GM21576 (cell line): ENCODE data around the gene IP6K1.
"Not testable (repeated sequence)": the region's sequence is repeated elsewhere in the genome, so short reads cannot be mapped to it uniquely, and the experiment has no call there.

ENCODE experiments used
- ATAC-seq: cut with Tn5 transposase; IDR thresholded peaks from one replicate; pipeline ENCODE4 v1.9.1; 2021; ENCODE audit warnings: mild to moderate bottlenecking, moderate library complexity; ENCODE audit not compliant: unreplicated experiment

Gene IP6K1

DNA sequence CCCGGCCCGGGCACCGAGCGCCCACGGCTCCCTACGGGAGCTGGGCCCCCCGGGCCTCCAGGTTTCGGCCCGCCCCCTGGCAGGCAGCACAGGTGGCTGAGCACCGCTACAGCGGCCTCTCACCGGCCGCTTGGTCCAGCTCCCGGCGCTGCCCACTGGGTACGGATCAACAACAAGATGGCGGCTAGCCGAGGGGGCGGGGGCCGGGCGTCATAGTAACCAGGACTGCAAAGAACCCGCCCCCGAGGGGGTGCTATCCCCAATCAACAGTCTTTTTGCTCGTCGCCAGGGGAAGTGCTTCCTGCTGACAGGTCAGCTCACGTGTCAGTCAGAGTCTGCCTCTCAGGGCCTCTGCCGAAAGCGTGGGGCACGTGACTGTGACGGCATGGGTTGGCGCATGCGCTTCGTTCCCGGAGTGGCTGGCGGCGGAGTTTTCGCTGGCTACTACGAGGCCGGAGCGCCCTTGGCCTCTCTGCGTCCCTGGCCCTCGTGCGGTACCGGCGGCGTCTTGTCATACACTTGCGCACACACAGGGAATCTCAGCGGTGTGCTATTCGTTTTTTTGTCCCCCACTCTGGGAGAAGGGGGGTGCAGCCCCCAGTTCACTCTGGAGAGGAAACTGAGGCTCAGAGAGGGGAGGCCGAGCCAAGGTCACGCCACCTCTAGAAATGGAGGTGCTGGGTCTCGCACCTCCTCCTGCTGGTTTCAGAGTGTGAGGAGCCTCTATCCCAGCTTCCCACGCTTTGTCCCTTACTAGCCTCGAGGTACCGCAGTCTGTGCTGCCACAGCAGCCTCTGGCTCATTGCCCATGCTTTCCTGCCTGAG, at the start of gene IP6K1:
Gene IP6K1 (minus strand): TSS at position 186 of the 825 bp plus-strand sequence. CDS start 38,502 bp downstream, outside the sequence.
- ATAC-seq = peak; percentile 98

DNA sequence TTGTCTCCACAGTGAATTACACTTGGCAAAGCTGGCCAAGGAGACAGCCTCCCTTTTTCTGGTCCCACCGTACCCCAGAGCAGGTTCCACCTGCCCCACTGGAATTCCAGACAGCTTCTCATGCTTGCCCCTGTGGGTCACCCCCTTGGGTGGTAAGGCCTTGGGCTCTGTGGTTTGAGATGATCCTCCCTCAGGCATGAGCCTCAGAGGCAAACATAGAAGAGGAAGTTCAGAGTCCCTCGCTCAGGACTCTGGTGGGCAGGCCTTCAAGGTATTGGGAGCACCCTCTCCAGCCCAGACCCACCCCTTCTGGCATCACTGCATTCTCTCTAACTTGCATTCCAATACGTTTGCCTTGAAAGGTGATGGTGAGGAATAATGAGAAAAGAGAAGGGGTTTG, 45.0 kb upstream of the IP6K1 start:
- ATAC-seq = no peak

DNA sequence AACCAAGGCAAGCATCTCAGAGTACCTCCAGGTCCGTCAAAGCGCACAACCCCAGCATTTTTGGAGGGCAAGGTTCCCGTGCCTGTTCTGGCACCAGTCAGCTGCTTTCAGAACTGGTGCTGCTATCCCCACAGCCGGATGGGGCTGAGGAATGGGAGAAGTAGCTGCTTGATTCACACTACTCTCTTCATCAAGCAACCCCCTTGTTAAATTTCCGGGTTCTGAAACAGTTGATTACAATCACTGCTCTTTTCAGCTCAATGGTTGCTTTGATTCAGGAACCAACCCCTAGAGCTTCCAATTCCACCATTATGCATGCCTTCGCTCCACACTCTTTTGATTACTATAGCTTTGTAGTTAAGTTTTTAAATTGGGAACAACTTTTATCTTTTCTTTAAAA, 39.7 kb upstream of the IP6K1 start:
- ATAC-seq = no peak

DNA sequence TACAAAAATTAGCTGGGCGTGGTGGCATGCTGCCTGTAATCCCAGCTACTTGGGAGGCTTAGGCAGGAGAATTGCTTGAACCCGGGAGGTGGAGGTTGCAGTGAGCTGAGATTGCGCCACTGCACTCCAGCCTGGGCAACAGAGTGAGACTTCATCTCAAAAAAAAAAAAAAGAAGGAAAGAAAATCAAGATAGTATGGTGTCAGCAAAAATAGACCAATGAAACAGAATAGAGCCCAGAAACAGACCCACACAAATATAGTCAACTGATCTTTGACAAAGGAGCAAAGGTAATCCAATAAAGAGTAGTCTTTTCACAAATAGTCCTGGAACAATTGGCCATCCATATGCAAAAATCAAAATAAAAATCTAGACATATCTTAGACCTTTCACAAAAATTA, 36.8 kb upstream of the IP6K1 start:
- ATAC-seq = not testable (repeated sequence)

DNA sequence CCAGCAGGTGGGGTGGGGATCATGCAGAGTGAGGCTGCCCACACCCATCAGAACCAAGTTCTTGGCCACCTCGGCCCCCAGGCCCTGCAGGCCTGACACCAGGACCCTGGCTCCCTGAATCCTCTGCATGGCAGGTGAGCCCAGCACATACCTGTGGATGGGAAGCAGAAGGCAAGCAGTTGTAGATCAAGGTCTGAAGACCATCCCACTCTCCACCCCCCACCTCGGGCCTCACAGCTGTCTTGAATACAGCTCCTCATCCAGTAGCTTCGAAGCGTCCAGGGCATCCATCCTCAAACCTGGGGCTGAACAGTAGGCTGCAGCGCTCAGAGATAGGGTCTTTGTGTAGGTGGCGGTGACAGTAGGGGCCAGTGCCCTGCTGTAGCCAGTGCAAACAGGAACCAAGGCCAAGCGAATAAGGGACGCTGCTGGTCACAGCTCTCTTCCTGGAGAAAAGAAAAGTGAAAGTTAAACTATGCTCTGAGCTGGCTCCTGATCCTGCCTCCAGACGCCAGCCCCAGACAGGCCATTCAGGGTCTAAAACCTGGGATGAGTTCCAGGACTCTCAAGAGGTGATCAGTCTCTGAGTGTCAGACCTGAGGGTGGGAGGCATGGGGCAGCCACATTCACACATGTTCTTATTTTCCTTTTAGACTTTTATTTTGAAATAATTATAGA, 27.3 kb upstream of the IP6K1 start, which contains the start of gene UBA7:
Gene UBA7 (minus strand): TSS at position 457 of the 678 bp plus-strand sequence. CDS start 166 bp downstream, at position 291.
- ATAC-seq = peak; percentile 78

DNA sequence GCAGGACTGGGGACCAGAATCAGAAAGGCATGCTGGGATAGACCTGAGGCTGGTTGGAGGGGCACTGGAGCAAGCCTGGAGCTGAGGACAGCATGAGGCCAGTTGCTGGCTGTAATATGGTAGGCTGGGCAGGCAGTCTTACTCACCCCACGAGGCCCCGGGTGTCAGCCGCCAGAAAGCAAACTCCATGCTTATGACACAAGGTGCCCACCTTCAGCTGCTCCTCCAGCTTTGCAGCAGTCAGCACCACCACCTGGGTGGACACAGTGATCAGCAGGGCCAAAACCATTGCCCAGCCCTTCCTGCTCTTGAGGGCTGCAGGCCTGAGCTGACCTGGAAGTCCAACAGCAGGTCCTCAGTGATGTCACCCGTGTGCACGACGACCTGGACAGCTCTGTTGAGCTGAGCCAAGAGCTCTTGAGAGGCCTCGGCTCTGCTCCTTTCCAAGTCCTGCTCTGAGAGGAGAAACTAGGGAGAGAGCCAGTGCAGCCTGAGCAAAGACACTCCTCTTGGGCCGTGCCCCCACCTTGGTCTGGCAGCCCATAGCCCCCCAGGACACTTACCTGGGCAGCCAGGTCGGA, 26.7 kb upstream of the IP6K1 start:
- no peak for ATAC-seq

DNA sequence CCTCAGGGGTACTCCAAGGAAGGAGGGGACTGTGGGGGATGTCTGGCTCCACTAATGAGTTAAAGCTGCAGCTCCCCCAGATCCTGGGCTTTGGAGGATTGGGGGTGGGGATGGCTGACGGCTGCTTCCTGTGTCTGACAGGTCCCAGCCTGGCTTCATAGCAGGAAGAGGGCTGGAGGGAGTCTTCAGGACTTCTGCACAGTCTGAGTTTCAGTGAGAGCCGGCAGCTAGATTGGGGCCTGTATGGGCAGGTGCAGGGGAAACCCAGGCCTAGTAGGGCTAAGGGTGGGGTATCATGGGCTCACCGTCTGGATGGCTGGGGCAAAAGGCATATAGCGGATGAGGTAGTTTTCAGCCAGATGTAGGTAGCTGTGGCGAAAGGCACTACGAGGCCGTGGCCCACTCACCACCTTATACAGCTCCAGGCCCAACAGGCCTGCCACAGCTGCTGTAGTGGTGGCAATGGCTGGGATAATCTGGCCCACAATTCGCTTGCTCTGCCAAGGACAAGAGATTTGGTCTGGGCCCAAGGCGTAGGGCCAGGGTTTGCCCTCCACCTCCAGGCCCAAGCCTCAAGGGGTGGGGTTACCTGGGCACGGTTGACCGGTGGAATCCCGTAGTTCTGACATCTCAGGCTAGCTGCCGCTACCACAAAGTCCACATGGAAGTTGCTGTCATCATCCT, 21.2 kb upstream of the IP6K1 start:
- no peak for ATAC-seq

DNA sequence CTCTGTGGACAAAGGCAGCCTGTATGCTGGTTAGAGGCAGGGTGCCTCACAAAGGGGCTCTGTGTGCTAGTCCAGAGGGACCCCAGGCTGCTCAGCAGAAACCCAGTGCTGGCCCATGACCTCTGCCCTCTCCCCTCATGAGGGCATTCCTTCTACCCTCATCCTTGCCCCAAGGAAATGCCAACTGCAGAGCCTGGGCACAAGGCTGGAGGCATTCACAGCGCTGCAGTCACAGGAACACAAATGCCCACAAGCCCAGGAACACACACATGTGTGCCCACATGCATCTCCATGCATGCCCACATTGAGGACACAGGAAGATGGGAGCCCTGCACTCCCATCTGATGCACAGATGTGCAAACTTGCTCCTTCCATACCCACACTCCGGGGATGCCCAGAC, 20.5 kb upstream of the IP6K1 start:
- ATAC-seq = no peak

DNA sequence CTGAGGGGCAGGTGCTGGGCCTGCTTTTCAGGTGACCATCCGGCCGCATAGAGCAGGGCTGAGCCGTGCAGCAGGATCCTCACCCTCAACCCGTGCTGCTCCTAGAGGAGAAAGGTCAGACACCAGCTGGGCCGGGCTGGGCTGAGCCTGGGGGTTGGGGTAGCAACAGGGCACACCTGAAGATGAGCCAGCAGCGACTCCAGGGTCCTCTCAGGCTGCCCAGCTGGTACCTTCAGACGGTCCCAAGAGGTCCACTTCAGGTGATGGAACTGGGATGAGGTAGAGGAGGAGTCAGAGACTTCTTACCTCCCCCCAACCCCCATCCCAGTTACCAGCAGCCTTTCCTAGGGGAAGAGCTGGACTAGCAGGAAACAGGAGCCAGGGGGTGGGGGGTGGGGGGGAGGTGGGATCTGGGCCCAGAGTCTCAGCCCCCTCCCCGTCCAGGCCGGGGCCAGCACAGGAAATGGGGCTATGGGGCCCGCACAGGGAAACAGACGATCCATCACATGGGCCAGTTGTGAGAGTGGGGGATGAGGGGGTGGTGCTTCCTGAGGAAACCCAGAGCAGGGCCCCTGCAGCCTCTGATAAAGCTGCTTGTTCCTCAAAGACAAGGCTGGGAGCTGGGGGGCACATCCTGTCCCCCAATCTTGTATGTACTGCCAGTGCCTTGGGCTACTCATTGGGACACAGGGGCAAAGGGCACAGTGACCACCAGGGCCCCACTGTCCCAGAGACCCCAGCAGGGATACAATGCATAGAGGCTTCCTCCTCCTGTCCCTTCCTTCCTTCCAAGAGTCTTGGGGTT, 19.8 kb upstream of the IP6K1 start:
- ATAC-seq = no peak

DNA sequence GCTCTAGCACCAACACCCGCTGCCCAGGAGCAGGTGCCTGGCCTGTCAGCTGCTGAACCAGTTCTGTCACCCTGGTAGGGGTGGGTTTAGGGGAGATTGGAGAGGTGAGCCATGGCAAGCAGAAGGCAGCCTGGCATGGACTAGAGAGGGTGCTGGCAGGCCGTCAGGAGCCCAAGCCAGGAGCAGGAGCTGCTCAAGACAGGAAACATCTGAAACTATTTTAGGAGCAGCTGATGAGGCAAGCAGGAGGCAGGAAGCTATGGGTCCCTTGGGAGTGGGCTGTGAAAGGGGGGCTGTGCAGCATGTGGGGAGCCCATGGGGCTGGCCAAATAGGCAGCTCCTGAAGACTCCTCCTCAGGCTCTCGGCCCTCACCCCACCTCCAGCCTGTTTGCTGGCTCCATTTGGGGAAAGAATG, 19.0 kb upstream of the IP6K1 start:
- ATAC-seq = no peak

DNA sequence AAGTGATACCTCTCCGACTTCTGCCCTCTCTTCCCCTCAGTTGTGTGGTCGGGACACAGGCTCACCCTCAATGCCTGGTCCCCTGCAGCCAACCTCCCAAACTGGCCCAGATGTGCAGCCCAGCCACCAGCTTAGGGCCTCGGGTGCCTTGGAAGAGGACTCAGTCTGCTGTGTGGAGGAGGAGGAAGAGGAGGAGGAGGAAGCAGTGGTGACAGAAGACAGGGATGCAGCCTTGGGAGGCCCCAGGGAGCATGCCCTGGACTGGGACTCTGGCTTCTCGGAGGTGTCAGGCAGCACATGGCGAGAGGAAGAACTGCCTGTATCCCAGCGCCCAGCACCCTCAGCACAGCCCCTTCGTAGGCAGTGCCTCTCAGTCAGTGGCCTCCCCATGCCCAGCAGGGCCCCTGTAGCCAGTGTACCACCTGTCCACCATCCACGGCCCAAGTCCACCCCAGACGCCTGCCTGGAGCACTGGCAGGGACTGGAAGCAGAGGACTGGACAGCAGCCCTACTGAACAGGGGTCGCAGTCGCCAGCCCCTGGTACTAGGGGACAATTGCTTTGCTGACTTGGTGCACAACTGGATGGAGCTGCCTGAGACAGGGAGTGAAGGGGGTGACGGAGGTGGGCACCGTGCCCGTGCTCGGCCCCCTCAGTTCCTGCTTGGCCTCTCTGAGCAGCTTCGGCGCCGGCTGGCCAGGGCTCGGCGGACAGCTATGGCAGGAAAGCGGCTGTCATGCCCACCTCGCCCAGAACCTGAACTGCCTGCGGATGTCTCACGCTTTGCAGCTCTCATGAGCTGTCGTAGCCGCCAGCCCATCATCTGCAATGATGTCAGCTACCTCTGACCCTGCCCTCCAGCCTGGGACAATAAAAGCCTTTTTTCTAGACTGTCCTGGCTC, 18.0 kb upstream of the IP6K1 start:
- no peak for ATAC-seq

DNA sequence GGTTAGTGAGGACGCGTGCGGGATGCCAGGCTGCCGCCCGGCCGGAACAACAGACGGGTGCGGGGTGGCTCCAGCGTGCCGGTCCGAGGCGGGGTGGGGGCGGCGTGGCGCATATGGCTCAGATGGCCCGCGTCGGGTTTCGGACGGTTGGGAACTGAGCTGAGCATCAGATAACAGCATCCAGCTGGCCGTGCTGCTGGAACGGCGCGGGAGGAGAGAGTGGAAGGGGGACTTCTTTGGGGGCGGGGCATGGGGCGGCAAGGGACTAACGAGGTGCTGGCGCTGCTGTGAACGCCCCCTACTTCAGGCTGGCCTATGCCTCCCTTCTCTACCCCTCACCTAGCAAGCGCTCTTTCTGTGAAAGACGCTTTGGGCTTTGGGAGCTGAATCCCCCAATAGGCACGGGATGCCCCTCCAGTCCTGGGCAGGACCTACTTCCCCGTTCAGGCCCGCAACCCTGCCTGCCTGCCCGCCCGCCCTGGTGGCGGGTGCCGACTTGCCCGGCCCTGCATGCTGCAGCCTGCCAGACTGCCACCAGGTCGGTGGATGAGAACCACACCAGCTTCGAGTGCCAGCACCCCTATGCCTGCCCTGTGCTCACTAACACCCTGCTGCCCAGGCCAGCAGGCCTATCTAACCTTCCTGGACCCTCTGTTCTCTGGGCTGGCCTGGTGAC, 17.3 kb upstream of the IP6K1 start:
- ATAC-seq = peak; percentile 7

DNA sequence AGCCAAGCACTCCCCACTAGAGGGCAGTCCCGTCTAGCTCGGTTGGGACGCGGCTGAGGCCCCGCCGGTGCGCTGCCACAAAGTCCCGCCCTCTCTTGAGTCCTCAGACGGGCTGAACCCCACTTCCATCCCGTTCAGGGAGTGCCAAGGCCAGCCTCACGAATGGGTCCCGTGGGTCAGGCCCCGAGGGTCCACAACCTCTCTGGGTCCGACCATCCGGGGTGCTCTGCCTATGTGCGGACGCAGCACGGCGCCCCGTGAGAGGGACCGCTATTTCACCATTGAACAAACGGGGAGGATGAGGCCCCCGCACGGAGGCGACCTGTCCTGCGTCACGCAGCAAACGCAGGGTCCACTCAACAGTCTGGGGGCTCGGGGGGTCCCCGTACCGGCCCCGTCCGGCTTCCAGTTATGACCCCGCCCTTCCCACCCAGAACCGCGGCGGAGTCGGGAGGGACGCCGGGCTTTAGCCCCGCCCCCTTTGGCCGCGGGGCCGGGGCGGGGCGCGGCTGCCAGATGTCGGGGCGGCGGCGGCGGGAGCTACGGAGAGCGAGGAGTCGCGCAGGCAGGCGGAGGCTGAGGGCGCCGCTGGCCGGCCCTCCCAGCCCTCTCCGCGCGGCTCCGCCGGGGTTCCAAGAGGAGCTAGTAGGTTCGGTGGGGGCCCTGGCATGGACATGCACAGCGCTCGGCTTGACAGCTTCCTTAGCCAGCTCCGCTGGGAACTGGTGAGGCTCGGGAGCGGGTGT, 16.6 kb upstream of the IP6K1 start, which contains the start of gene INKA1:
Gene INKA1 (plus strand): TSS at position 543 of the 746 bp plus-strand sequence. CDS start 132 bp downstream, at position 675.
- peak; percentile 55 for ATAC-seq

DNA sequence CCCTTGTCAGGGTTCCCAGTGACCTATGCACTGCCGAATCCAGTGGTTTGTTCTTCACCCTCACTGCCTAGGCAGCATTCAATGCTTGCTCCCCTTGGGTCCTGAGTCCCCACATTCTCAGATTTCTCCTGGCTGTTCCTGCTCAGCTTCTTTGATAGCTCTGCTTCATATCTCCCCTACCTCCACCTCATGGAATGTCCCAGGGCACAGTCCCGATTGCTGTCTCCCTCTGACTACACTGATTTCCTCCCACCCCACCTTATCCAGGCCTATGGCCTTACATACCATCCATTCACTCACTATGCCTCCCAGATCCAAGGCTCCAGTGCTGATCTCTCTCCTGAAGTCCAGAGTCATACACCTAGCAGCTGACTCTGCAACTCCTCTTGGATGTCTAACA, 14.8 kb upstream of the IP6K1 start:
- ATAC-seq = no peak

DNA sequence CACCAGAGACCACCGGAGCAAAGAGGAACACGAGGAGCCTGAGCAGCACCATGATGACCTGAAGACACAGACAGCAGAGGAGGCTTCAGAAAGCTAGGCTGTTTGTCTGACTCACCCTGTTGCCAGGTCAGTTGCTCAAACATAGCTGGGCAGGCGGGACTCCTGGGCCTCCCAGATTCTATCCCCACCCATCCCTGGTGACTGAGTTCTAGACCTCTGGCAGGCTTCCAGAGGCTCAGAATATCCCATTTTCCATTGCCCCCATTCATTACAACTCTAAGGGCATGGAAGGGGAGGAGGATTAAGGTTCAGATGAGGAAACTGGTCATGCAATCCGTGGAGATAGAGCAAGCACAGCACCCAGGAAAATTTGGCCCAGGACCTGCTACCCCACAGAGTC, 13.4 kb upstream of the IP6K1 start, which contains the start of gene CDHR4:
Gene CDHR4 (minus strand): TSS at position 113 of the 400 bp plus-strand sequence. CDS start 61 bp downstream, at position 52.
- no peak for ATAC-seq

DNA sequence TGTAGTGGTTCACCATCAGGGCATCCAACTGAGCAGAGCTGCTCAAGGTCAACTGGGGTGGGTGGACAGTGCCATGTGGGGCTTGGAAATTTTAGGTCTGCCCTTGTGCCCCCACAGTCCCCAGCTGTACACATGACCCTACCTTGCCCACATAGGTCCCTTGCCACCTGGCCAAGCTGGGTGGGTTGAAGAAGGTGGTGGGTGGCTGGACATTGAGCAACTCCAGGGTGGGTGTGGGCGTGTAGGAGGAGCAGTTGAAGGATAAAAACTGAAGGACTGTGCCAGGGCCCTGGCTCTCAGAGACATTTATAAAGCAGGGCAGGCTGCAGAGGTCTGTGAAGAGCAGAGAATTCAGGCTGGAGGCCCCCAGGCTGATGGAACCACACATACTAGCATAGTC, 12.8 kb upstream of the IP6K1 start:
- no peak for ATAC-seq

DNA sequence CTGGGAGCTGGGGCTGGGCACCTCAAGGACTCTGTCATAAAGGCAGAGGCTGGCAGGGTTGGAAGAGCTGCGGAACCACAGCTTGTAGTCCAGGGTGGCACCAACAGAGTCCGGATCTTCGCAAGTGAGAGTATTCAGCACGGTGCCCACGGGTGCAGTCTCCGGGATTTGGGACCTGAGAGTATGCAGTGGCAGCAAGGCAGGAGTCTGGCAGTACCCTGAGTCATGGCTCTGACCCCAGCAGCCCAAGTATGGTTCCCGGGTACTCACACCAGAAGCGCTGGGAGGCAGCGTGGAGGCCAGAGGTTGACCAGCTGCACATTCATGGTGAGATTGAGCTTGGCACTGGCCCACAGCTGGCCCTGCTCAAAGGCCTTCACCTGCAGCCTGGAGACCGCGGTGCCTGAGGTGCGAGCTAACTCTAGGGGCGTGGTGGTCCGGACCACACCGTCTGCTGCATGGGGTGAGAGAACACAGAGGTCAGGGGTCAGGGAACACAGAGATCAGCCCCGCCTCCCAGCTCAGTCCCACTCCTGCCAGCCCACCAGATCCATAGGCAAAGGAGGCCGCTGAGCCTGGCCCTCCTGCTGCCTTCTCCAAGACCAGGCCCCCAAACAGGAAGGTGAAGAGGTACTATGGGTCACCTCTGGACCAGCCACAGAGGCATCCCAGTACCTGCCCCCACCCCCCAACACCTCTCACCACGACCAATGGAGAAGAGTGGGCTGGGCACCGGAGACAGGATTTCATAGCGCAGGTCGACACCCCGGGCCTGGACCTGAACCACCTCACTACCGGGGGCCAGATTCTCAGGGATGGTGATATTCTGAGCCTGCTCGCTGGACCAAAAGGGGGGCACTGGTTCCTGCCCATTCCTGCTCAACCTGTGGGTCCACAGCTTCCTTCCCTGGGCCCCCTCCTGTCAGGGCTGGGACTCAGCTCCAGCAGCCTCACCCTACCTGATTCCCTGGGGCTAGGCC, 8.9 kb upstream of the IP6K1 start:
- no peak for ATAC-seq
